ENCODE measurements around the gene CALCOCO1. TPM values are rescaled to one million over a fixed set of nuclear protein-coding genes. Genes with fewer than 3 reads are reported as not detected.

The CALCOCO1 gene
- total and polyA plus RNA-seq, 9 of the 15 experiments (the other 6 are each of a cell fraction or from before 2014, with no cell fraction given): 1.9 to 31.8 (median 11.0) TPM

DNA sequence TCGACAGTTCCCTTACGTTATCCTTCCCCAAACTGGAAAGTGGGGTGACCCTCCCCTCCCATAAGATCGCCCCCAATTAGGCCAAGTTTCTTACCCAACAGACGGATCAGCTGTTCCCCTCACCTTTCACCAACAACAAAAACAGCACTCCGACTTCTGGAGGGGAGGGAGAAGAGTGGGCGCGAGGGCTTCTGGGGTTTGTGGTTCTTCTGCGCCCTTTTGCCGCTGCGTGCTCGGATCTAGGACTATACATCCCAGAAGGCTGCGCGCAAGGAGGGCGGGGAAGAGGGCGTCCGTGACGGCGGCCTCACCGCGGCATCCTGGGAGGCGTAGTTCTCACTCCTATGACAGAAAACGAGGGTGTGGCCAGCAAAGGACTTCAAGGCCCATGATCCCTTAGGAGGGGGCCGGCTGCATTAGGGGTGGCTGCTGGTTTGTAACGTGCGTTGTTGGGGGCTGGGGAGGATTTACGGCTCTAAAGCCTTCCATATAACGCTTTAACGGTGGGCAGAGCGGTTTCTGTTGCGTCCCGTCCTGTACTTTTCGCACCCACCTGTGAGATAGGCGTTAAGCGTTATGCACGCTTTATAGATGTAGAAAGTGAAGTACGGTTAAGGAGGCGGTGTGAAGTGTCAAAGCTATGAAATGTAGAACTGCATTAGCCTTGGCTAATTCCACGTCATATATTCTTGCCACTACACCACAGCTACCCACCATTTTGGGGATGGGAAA, at the start of gene CALCOCO1 (continued):
- TF ChIP-seq ELK3 (CRISPR knock-in tag; IDR thresholded peaks at IDR 0.05) (no peak), ZNF174 (CRISPR knock-in tag; IDR thresholded peaks at IDR 0.05) (no peak), ZNF184 (CRISPR knock-in tag; IDR thresholded peaks at IDR 0.05) (no peak), ZNF507 (tag; conservative IDR thresholded peaks at IDR 0.05) (no peak), HIVEP1 (CRISPR knock-in tag; IDR thresholded peaks at IDR 0.05) (no peak), ZNF512 (tag; IDR thresholded peaks at IDR 0.05) (no peak), CEBPG (CRISPR knock-in tag; IDR thresholded peaks at IDR 0.05) (0 out of 2 replicates have a peak, but pooled peaks have one; percentile 22), CEBPG (tag; conservative IDR thresholded peaks at IDR 0.05 in 1 of 2, IDR thresholded peaks at IDR 0.05 in 1 of 2) (no peak; a peak in 1 of 4 replicates), NR4A1 (CRISPR knock-in tag; IDR thresholded peaks at IDR 0.05) (no peak), NR4A1 (tag; IDR thresholded peaks at IDR 0.05) (peak; percentile 88), IFI16 (CRISPR knock-in tag; IDR thresholded peaks at IDR 0.05) (no peak)
- TF ChIP-seq, protein P1, sequence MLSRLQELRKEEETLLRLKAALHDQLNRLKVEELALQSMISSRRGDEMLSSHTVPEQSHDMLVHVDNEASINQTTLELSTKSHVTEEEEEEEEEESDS (CRISPR knock-in tag; IDR thresholded peaks at IDR 0.05): no peak
- TF ChIP-seq, protein P2, sequence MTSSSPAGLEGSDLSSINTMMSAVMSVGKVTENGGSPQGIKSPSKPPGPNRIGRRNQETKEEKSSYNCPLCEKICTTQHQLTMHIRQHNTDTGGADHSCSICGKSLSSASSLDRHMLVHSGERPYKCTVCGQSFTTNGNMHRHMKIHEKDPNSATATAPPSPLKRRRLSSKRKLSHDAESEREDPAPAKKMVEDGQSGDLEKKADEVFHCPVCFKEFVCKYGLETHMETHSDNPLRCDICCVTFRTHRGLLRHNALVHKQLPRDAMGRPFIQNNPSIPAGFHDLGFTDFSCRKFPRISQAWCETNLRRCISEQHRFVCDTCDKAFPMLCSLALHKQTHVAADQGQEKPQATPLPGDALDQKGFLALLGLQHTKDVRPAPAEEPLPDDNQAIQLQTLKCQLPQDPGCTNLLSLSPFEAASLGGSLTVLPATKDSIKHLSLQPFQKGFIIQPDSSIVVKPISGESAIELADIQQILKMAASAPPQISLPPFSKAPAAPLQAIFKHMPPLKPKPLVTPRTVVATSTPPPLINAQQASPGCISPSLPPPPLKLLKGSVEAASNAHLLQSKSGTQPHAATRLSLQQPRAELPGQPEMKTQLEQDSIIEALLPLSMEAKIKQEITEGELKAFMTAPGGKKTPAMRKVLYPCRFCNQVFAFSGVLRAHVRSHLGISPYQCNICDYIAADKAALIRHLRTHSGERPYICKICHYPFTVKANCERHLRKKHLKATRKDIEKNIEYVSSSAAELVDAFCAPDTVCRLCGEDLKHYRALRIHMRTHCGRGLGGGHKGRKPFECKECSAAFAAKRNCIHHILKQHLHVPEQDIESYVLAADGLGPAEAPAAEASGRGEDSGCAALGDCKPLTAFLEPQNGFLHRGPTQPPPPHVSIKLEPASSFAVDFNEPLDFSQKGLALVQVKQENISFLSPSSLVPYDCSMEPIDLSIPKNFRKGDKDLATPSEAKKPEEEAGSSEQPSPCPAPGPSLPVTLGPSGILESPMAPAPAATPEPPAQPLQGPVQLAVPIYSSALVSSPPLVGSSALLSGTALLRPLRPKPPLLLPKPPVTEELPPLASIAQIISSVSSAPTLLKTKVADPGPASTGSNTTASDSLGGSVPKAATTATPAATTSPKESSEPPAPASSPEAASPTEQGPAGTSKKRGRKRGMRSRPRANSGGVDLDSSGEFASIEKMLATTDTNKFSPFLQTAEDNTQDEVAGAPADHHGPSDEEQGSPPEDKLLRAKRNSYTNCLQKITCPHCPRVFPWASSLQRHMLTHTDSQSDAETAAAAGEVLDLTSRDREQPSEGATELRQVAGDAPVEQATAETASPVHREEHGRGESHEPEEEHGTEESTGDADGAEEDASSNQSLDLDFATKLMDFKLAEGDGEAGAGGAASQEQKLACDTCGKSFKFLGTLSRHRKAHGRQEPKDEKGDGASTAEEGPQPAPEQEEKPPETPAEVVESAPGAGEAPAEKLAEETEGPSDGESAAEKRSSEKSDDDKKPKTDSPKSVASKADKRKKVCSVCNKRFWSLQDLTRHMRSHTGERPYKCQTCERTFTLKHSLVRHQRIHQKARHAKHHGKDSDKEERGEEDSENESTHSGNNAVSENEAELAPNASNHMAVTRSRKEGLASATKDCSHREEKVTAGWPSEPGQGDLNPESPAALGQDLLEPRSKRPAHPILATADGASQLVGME (CRISPR knock-in tag; IDR thresholded peaks at IDR 0.05): no peak
